Stimulated activated CD8-positive, alpha-beta memory T cell treated with anti-CD3 and anti-CD28 coated beads, Interleukin-15, amount 100 ng/mL, for 24 hours (primary cell): ENCODE results near the gene CDKL2.

Experiments
- DNase-seq: peaks from one replicate; pipeline ENCODE4 v3.0.0-alpha.2; 2020; ENCODE audit warnings: low read depth

The CDKL2 gene

GRCh38 chr4:75639124-75639695, 8.9 kb upstream of the CDKL2 start:
- no peak for DNase-seq

- no peak for DNase-seq
Observed at GRCh38 chr4:75637827-75638226, 7.5 kb upstream of the CDKL2 start.

- DNase-seq = no peak
Observed at GRCh38 chr4:75637176-75637575, 6.8 kb upstream of the CDKL2 start.

GRCh38 chr4:75634951-75635350, 4.6 kb upstream of the CDKL2 start:
- no peak for DNase-seq

GRCh38 chr4:75634281-75634680, 4.0 kb upstream of the CDKL2 start:
- no peak for DNase-seq

GRCh38 chr4:75633846-75634245, 3.5 kb upstream of the CDKL2 start:
- DNase-seq = no peak

GRCh38 chr4:75630937-75631329, 605 bp upstream of the CDKL2 start:
- DNase-seq = no peak

GRCh38 chr4:75629239-75629638, 1.1 kb downstream of the CDKL2 start:
- DNase-seq = no peak

- no peak for DNase-seq
Observed at GRCh38 chr4:75623026-75623425, 7.3 kb downstream of the CDKL2 start.

GRCh38 chr4:75621715-75622114, 8.6 kb downstream of the CDKL2 start:
- DNase-seq = no peak

GRCh38 chr4:75612306-75612705, 18.0 kb downstream of the CDKL2 start:
- DNase-seq = no peak

GRCh38 chr4:75605928-75606327, 24.4 kb downstream of the CDKL2 start:
- no peak for DNase-seq

GRCh38 chr4:75599647-75600046, 30.7 kb downstream of the CDKL2 start:
- DNase-seq = no peak

- DNase-seq = no peak
Observed at GRCh38 chr4:75598390-75598789, 31.9 kb downstream of the CDKL2 start.

GRCh38 chr4:75596061-75596460, 34.3 kb downstream of the CDKL2 start:
- DNase-seq = no peak

- no peak for DNase-seq
Observed at GRCh38 chr4:75593393-75593792, 36.9 kb downstream of the CDKL2 start.

GRCh38 chr4:75584067-75584466, 46.3 kb downstream of the CDKL2 start:
- DNase-seq = no peak

- no peak for DNase-seq
Observed at GRCh38 chr4:75567725-75568124, 62.6 kb downstream of the CDKL2 start.

GRCh38 chr4:75566911-75567310, 63.4 kb downstream of the CDKL2 start:
- no peak for DNase-seq

- no peak for DNase-seq
Observed at GRCh38 chr4:75565481-75565880, 64.8 kb downstream of the CDKL2 start.

GRCh38 chr4:75564023-75564422, 66.3 kb downstream of the CDKL2 start:
- DNase-seq = no peak

- no peak for DNase-seq
Observed at GRCh38 chr4:75561789-75562188, 68.5 kb downstream of the CDKL2 start.

GRCh38 chr4:75557696-75558095, 72.6 kb downstream of the CDKL2 start:
- DNase-seq = no peak

GRCh38 chr4:75555294-75556164, 74.8 kb downstream of the CDKL2 start, which contains the start of gene ODAPH:
ODAPH (plus strand) TSS chr4:75556066; CDS start chr4:75556083, 17 bp downstream.
- no peak for DNase-seq
